Measurements from ENCODE around the gene ST6GALNAC3. TPM values are rescaled to one million over a fixed set of nuclear protein-coding genes. Genes with fewer than 3 reads are reported as not detected.

Gene ST6GALNAC3
- total RNA-seq, 2 donors from 2014 or later = 6.3 to 7.6 TPM

GRCh38 chr1:76481672-76482071 is 407.1 kb downstream of the ST6GALNAC3 start:
- no peaks in the 10 kb centered on the region for H3K36me3 Mint-ChIP-seq (ENCODE audit: low read depth)
- H3K36me3 ChIP-seq (ENCODE audit: control insufficient read depth, insufficient read depth, low read length) = no peaks in the 10 kb centered on the region
- H3K27me3 Mint-ChIP-seq (ENCODE audit: insufficient read depth) = no peaks in the 10 kb centered on the region
- no peak for TF ChIP-seq CTCF (conservative IDR thresholded peaks at IDR 0.05)
- H3K4me3 Mint-ChIP-seq = no peak overlapping the region
- H3K27ac ChIP-seq (ENCODE audit: low read depth, low read length) = no peak overlapping the region
- no peaks in the 10 kb centered on the region for H3K4me1 ChIP-seq (ENCODE audit: control insufficient read depth, insufficient read depth, low read length)
- H3K4me3 ChIP-seq (ENCODE audit: low read length) = no peak overlapping the region
- WGBS, 2 experiments (ENCODE audit: insufficient coverage in 1 of 2, insufficient read length in 1 of 2) = 92 to 100% methylated on average over 1 of the region's 1 CpG
- H3K27me3 ChIP-seq (ENCODE audit: control insufficient read depth, insufficient read depth, low read length, poor library complexity, severe bottlenecking) = no peaks in the 10 kb centered on the region
- H3K9me3 Mint-ChIP-seq = no peaks in the 10 kb centered on the region
- DNase-seq = no peak
- no peak overlapping the region for H3K27ac Mint-ChIP-seq
- no peaks in the 10 kb centered on the region for H3K4me1 Mint-ChIP-seq
- H3K9me3 ChIP-seq (ENCODE audit: control insufficient read depth, low read length) = peaks cover 7% of the 10 kb centered on the region
- no peak overlapping the region for H3K9ac ChIP-seq (ENCODE audit: extremely low read depth, low read length, poor library complexity, severe bottlenecking)

- H3K36me3 ChIP-seq (ENCODE audit: control insufficient read depth, insufficient read depth, low read length) = no peaks in the 10 kb centered on the region
- DNase-seq = no peak
- Mint-ChIP-seq H3K27me3 (ENCODE audit: insufficient read depth) (no peaks in the 10 kb centered on the region), H3K9me3 (no peaks in the 10 kb centered on the region), H3K4me3 (no peak overlapping the region), H3K4me1 (no peaks in the 10 kb centered on the region), H3K27ac (no peak overlapping the region), H3K36me3 (ENCODE audit: low read depth) (no peaks in the 10 kb centered on the region)
- H3K27ac ChIP-seq (ENCODE audit: low read depth, low read length) = no peak overlapping the region
- no peak overlapping the region for H3K9ac ChIP-seq (ENCODE audit: extremely low read depth, low read length, poor library complexity, severe bottlenecking)
- no peak for TF ChIP-seq CTCF (conservative IDR thresholded peaks at IDR 0.05)
- no peak overlapping the region for H3K4me3 ChIP-seq (ENCODE audit: low read length)
- peaks cover 7% of the 10 kb centered on the region for H3K9me3 ChIP-seq (ENCODE audit: control insufficient read depth, low read length)
- no peaks in the 10 kb centered on the region for H3K4me1 ChIP-seq (ENCODE audit: control insufficient read depth, insufficient read depth, low read length)
- WGBS, 2 experiments (ENCODE audit: insufficient coverage in 1 of 2, insufficient read length in 1 of 2) = 69% methylated on average over 2 of the region's 2 CpGs; no CpG with 5 or more reads in 1 of the 2 experiments
- no peaks in the 10 kb centered on the region for H3K27me3 ChIP-seq (ENCODE audit: control insufficient read depth, insufficient read depth, low read length, poor library complexity, severe bottlenecking)
Measured at GRCh38 chr1:76482272-76482671, 407.7 kb downstream of the ST6GALNAC3 start.

GRCh38 chr1:76491737-76492136 is 417.2 kb downstream of the ST6GALNAC3 start:
- Histone ChIP-seq H3K9me3 (ENCODE audit: control insufficient read depth, low read length) (no peaks in the 10 kb centered on the region), H3K27me3 (ENCODE audit: control insufficient read depth, insufficient read depth, low read length, poor library complexity, severe bottlenecking) (no peaks in the 10 kb centered on the region), H3K27ac (ENCODE audit: low read depth, low read length) (no peak overlapping the region), H3K4me1 (ENCODE audit: control insufficient read depth, insufficient read depth, low read length) (peaks cover 3% of the 10 kb centered on the region), H3K36me3 (ENCODE audit: control insufficient read depth, insufficient read depth, low read length) (no peaks in the 10 kb centered on the region), H3K4me3 (ENCODE audit: low read length) (no peak overlapping the region), H3K9ac (ENCODE audit: extremely low read depth, low read length, poor library complexity, severe bottlenecking) (no peak overlapping the region)
- no peak for TF ChIP-seq CTCF (conservative IDR thresholded peaks at IDR 0.05)
- 67 to 90% methylated on average over 1 to 2 of the region's 2 CpGs for WGBS, 2 experiments (ENCODE audit: insufficient coverage in 1 of 2, insufficient read length in 1 of 2)
- H3K4me1 Mint-ChIP-seq = peaks cover 9% of the 10 kb centered on the region
- no peaks in the 10 kb centered on the region for H3K27me3 Mint-ChIP-seq (ENCODE audit: insufficient read depth)
- H3K4me3 Mint-ChIP-seq = no peak overlapping the region
- no peak for DNase-seq
- no peaks in the 10 kb centered on the region for H3K36me3 Mint-ChIP-seq (ENCODE audit: low read depth)
- no peak overlapping the region for H3K27ac Mint-ChIP-seq
- no peaks in the 10 kb centered on the region for H3K9me3 Mint-ChIP-seq
